HG03196 (cell line): ENCODE data around the gene PAX3.

ENCODE experiments used
- ATAC-seq: cut with Tn5 transposase; IDR thresholded peaks from one replicate; pipeline ENCODE4 v1.9.1; 2021; ENCODE audit not compliant: unreplicated experiment

PAX3 gene

GRCh38 chr2:222298311-222299150 lies at the start of gene PAX3:
TSS of gene PAX3 (minus strand) at chr2:222298998. CDS start at chr2:222298615, 383 bp downstream.
- ATAC-seq, result no peak

- ATAC-seq, result no peak
Measured at GRCh38 chr2:222341331-222341730, 42.5 kb upstream of the PAX3 start.

- ATAC-seq, result no peak
Measured at GRCh38 chr2:222338374-222338773, 39.6 kb upstream of the PAX3 start.

- ATAC-seq, result no peak
Measured at GRCh38 chr2:222336931-222337330, 38.1 kb upstream of the PAX3 start.

- ATAC-seq, result no peak
Measured at GRCh38 chr2:222336442-222336841, 37.6 kb upstream of the PAX3 start.

- ATAC-seq, result no peak
Measured at GRCh38 chr2:222334914-222335313, 36.1 kb upstream of the PAX3 start.

- ATAC-seq, result no peak
Measured at GRCh38 chr2:222333397-222333796, 34.6 kb upstream of the PAX3 start.

- no peak for ATAC-seq
Measured at GRCh38 chr2:222332116-222332515, 33.3 kb upstream of the PAX3 start.

GRCh38 chr2:222330910-222331309 lies 32.1 kb upstream of the PAX3 start:
- no peak for ATAC-seq

- ATAC-seq, result no peak
Measured at GRCh38 chr2:222322236-222322635, 23.4 kb upstream of the PAX3 start.

GRCh38 chr2:222320436-222321395 lies 21.9 kb upstream of the PAX3 start:
- ATAC-seq, result no peak

GRCh38 chr2:222319586-222320435 lies 21.0 kb upstream of the PAX3 start:
- peak; percentile 44 for ATAC-seq

- ATAC-seq, result peak; percentile 38
Measured at GRCh38 chr2:222318712-222319585, 20.2 kb upstream of the PAX3 start.

GRCh38 chr2:222318026-222318711 lies 19.4 kb upstream of the PAX3 start:
- peak; percentile 50 for ATAC-seq

- ATAC-seq, result no peak
Measured at GRCh38 chr2:222315443-222316121, 16.8 kb upstream of the PAX3 start.

GRCh38 chr2:222313816-222314215 lies 15.0 kb upstream of the PAX3 start:
- ATAC-seq, result no peak

GRCh38 chr2:222311978-222312738 lies 13.4 kb upstream of the PAX3 start:
- no peak for ATAC-seq
